ENCODE measurements around the gene DDX28. TPM values are rescaled to one million over a fixed set of nuclear protein-coding genes. Genes with fewer than 3 reads are reported as not detected.
"Not testable (repeated sequence)": the region's sequence is repeated elsewhere in the genome, so short reads cannot be mapped to it uniquely, and the experiment has no call there.

The DDX28 gene
- total and polyA plus RNA-seq, 4 donors, result 7.6 to 11.6 (median 8.4) TPM

GRCh38 chr16:68033101-68033500 lies 10.1 kb upstream of the DDX28 start:
- WGBS, result 97% methylated on average over 2 of the region's 2 CpGs
- Histone ChIP-seq H3K27me3 (ENCODE audit: control insufficient read depth in 4 of 4, insufficient read depth in 4 of 4, low read length in 3 of 4) (no peaks in the 10 kb centered on the region), H3K9me3 (ENCODE audit: control insufficient read depth in 4 of 4, low read length in 3 of 4) (no peaks in the 10 kb centered on the region), H3K27ac (ENCODE audit: low read depth in 1 of 2, low read length in 2 of 2) (no peak overlapping the region), H3K4me1 (ENCODE audit: control insufficient read depth in 4 of 4, insufficient read depth in 4 of 4, low read length in 3 of 4) (no peaks in the 10 kb centered on the region), H3K4me3 (ENCODE audit: low read depth in 1 of 3, low read length in 3 of 3) (no peak overlapping the region), H3K36me3 (ENCODE audit: control insufficient read depth in 4 of 4, insufficient read depth in 3 of 4, low read depth in 1 of 4, low read length in 3 of 4) (peaks cover 0 to 2% (median under 1%) of the 10 kb centered on the region in 4 donors), H3K9ac (ENCODE audit: low read depth in 1 of 2, low read length in 2 of 2) (no peak overlapping the region)
- DNase-seq (ENCODE audit: low spot score), result no peak
- TF ChIP-seq EGR1 (IDR thresholded peaks at IDR 0.05; ENCODE audit: low read depth in 2 of 2) (no peak), TAF1 (conservative IDR thresholded peaks at IDR 0.05) (no peak), HNF4A (conservative IDR thresholded peaks at IDR 0.05) (no peak), NR2F2 (IDR thresholded peaks at IDR 0.05) (no peak), JUND (IDR thresholded peaks at IDR 0.05) (no peak), ATF3 (IDR thresholded peaks at IDR 0.05) (no peak), FOXA1 (IDR thresholded peaks at IDR 0.05) (no peak), RAD21 (IDR thresholded peaks at IDR 0.05) (no peak), CTCF (IDR thresholded peaks at IDR 0.05; ENCODE audit: low read depth, low read length, missing input control) (no peak), HNF4G (IDR thresholded peaks at IDR 0.05) (no peak), MAX (IDR thresholded peaks at IDR 0.05) (no peak), RXRA (IDR thresholded peaks at IDR 0.05) (no peak)

GRCh38 chr16:68031951-68032350 lies 8.9 kb upstream of the DDX28 start:
- H3K9ac ChIP-seq (ENCODE audit: low read depth in 1 of 2, low read length in 2 of 2), result no peak overlapping the region
- no peaks in the 10 kb centered on the region for H3K9me3 ChIP-seq (ENCODE audit: control insufficient read depth in 4 of 4, low read length in 3 of 4)
- H3K36me3 ChIP-seq (ENCODE audit: control insufficient read depth in 4 of 4, insufficient read depth in 3 of 4, low read depth in 1 of 4, low read length in 3 of 4), result peaks cover 0 to 3% (median 1%) of the 10 kb centered on the region in 4 donors
- DNase-seq (ENCODE audit: low spot score), result no peak
- H3K27me3 ChIP-seq (ENCODE audit: control insufficient read depth in 4 of 4, insufficient read depth in 4 of 4, low read length in 3 of 4), result no peaks in the 10 kb centered on the region
- H3K4me1 ChIP-seq (ENCODE audit: control insufficient read depth in 4 of 4, insufficient read depth in 4 of 4, low read length in 3 of 4), result no peaks in the 10 kb centered on the region
- H3K27ac ChIP-seq (ENCODE audit: low read depth in 1 of 2, low read length in 2 of 2), result no peak overlapping the region
- no peak overlapping the region for H3K4me3 ChIP-seq (ENCODE audit: low read depth in 1 of 3, low read length in 3 of 3)
- TF ChIP-seq CTCF (IDR thresholded peaks at IDR 0.05; ENCODE audit: low read depth, low read length, missing input control), result no peak
- no peak for TF ChIP-seq NR2F2 (IDR thresholded peaks at IDR 0.05)
- no peak for TF ChIP-seq TAF1 (conservative IDR thresholded peaks at IDR 0.05)
- TF ChIP-seq SP1 (IDR thresholded peaks at IDR 0.05), result no peak
- no peak for TF ChIP-seq GABPA (IDR thresholded peaks at IDR 0.05 in 1 of 2, conservative IDR thresholded peaks at IDR 0.05 in 1 of 2)
- TF ChIP-seq REST (IDR thresholded peaks at IDR 0.05), result no peak
- TF ChIP-seq RXRA (IDR thresholded peaks at IDR 0.05), result no peak
- TF ChIP-seq EGR1 (IDR thresholded peaks at IDR 0.05; ENCODE audit: low read depth in 2 of 2), result no peak
- WGBS, result 95% methylated on average over 2 of the region's 2 CpGs

- H3K9me3 ChIP-seq (ENCODE audit: control insufficient read depth in 4 of 4, low read length in 3 of 4); H3K4me1 ChIP-seq (ENCODE audit: control insufficient read depth in 4 of 4, insufficient read depth in 4 of 4, low read length in 3 of 4); H3K27me3 ChIP-seq (ENCODE audit: control insufficient read depth in 4 of 4, insufficient read depth in 4 of 4, low read length in 3 of 4); DNase-seq (ENCODE audit: low spot score); H3K36me3 ChIP-seq (ENCODE audit: control insufficient read depth in 4 of 4, insufficient read depth in 3 of 4, low read depth in 1 of 4, low read length in 3 of 4); H3K4me3 ChIP-seq (ENCODE audit: low read depth in 1 of 3, low read length in 3 of 3); H3K9ac ChIP-seq (ENCODE audit: low read depth in 1 of 2, low read length in 2 of 2); H3K27ac ChIP-seq (ENCODE audit: low read depth in 1 of 2, low read length in 2 of 2): not testable (repeated sequence)
- WGBS, result 82% methylated on average over 6 of the region's 6 CpGs
Measured at GRCh38 chr16:68030108-68030507, 7.1 kb upstream of the DDX28 start.
